Left lung (tissue), 10 donors: ENCODE results near the gene PTPRD. TPM values are rescaled to one million over a fixed set of nuclear protein-coding genes. Genes with fewer than 3 reads are reported as not detected.

Experiments
- ATAC-seq: fragments of 200-7000 bp; cut with Tn5 transposase; one replicate; pipeline ENCODE4 v1.9.1; 2020; ENCODE audit warnings: moderate library complexity
- DNase-seq, 4 donors: peaks; one replicate each; pipeline ENCODE4 v3.0.0-alpha.2; 2013 to 2020
- H3K27ac ChIP-seq, 2 donors: fragments of 200-600 bp; sonication (generic) in 1 of 2; one replicate each; pipeline versions ENCODE4 v1.5.0 to v1.8.0; 2020 to 2021
- H3K27me3 ChIP-seq, 2 donors: fragments of 200-600 bp; sonication (generic) in 1 of 2; one replicate each; pipeline versions ENCODE4 v1.5.0 to v1.8.0; 2020 to 2021
- H3K36me3 ChIP-seq, 2 donors: fragments of 200-600 bp; sonication (generic) in 1 of 2; one replicate each; pipeline versions ENCODE4 v1.5.0 to v1.8.0; 2020 to 2021
- H3K4me1 ChIP-seq, 2 donors: fragments of 200-600 bp; one replicate each; pipeline ENCODE4 v1.8.0; 2021
- H3K4me3 ChIP-seq, 2 donors: fragments of 200-600 bp; sonication (generic) in 1 of 2; one replicate each; pipeline versions ENCODE4 v1.5.0 to v1.8.0; 2020 to 2021; ENCODE audit warnings: mild to moderate bottlenecking in 1 of 2
- H3K9me3 ChIP-seq, 2 donors: fragments of 200-600 bp; sonication (generic) in 1 of 2; one replicate each; pipeline versions ENCODE4 v1.5.0 to v1.8.0; 2020 to 2021
- CTCF ChIP-seq, 2 donors: fragments of 200-600 bp; sonication (generic) in 1 of 2; IDR thresholded peaks; one replicate each; pipeline versions ENCODE4 v1.5.0 to v1.8.0; 2021; ENCODE audit warnings: antibody characterized with exemption in 2 of 2
- intact Hi-C, 2 donors: fragments of 100-400 bp; cut with DNase I; formaldehyde crosslinking; loops; one replicate each; pipeline versions ENCODE4 v1.11.2 to v1.14.2; 2022
- polyA plus RNA-seq, 6 donors: library from polyadenylated mRNA; unstranded; fragments of 120-200 nt; gene quantifications; one replicate each; pipeline ENCODE4 v1.2.1, GENCODE V29; 2013; ENCODE audit not compliant: insufficient read length in 6 of 6
- total RNA-seq, 2 donors: library from RNA; stranded (reverse); fragmentation: NEBNext Ultra II Directional; extraction: Animal tissue kit (Norgen Biotek cat#: 25700); gene quantifications; one replicate each; pipeline ENCODE4 v1.2.1, GENCODE V29; 2021
- donor health status: DM: no; HTN: yes; CAD: no.
- donor health status: DM: no; HTN: no; CAD: no.

Gene PTPRD
- total and polyA plus RNA-seq, 8 donors = 24.2 to 167 (median 139) TPM

- H3K27ac ChIP-seq = no peak overlapping the region
- H3K9me3 ChIP-seq = peaks cover 0 to 11% of the 10 kb centered on the region in 2 donors
- DNase-seq (no peak), ATAC-seq (no peak)
- H3K36me3 ChIP-seq = no peaks in the 10 kb centered on the region
- H3K4me3 ChIP-seq = no peak overlapping the region
- intact Hi-C loops = no loop called here
- no peaks in the 10 kb centered on the region for H3K27me3 ChIP-seq
- no peaks in the 10 kb centered on the region for H3K4me1 ChIP-seq
- TF ChIP-seq CTCF (IDR thresholded peaks at IDR 0.05) = no peak
These were observed 477.2 kb downstream of the PTPRD start for GRCh38 chr9:10135553-10135952.

GRCh38 chr9:10134266-10134665 lies 478.5 kb downstream of the PTPRD start:
- no peaks in the 10 kb centered on the region for H3K4me1 ChIP-seq
- H3K27me3 ChIP-seq = no peaks in the 10 kb centered on the region
- ATAC-seq (no peak), DNase-seq (no peak)
- intact Hi-C loops = no loop called here
- no peaks in the 10 kb centered on the region for H3K36me3 ChIP-seq
- no peak overlapping the region for H3K4me3 ChIP-seq
- no peak for TF ChIP-seq CTCF (IDR thresholded peaks at IDR 0.05)
- H3K9me3 ChIP-seq = peaks cover 0 to 8% of the 10 kb centered on the region in 2 donors
- no peak overlapping the region for H3K27ac ChIP-seq

DNA sequence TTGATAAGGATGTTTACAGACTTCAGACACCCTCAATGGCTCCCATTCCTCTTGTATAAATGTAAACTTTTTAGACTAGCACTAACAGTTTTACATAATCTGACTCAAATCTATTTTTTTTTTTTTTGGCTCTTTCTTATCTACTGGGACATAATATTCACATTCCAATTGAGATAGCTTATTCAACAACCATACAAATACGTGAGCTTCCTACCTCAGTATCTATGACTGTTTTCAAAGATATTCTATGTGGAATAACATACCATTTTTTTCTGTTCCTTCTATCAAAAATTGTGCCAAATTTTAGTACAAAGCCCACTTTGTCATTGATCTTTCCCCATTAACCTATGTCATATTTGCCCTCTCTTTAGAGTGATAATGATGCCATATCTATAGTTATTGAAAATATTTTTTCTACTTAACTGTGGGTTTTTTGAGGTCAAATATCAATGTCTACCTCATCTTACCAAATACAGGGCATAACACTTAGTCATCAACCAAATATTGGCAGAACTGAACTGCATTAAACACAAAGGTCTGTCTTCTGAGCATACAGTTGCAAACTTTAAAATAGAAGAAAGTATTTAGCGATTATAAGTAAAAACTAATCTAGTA lies 482.6 kb downstream of the PTPRD start:
- DNase-seq (no peak), ATAC-seq (no peak)
- TF ChIP-seq CTCF (IDR thresholded peaks at IDR 0.05) = no peak
- H3K9me3 ChIP-seq = peaks cover 0 to 11% of the 10 kb centered on the region in 2 donors
- no peaks in the 10 kb centered on the region for H3K36me3 ChIP-seq
- no peak overlapping the region for H3K4me3 ChIP-seq
- H3K27me3 ChIP-seq = no peaks in the 10 kb centered on the region
- no peaks in the 10 kb centered on the region for H3K4me1 ChIP-seq
- intact Hi-C loops = no loop called here
- no peak overlapping the region for H3K27ac ChIP-seq

DNA sequence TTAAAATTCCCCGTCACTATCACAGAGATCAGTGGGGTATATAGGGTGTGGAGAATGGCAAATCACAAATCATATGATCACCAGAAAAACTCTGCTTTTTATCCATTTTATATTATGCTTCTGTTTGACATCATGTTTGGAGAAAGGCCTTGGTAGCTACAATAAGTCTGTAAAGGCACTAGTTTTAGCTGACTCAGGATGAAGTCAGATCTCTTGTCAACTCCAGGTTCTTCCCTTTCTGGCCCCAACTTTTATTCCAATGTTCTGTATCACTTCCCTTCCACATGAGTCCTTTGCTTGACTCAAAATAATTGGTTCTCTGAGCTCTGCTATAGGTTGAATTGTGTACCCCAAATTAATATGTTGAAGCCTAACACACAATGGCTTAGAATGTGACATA lies 484.9 kb downstream of the PTPRD start:
- no peak overlapping the region for H3K4me3 ChIP-seq
- no peaks in the 10 kb centered on the region for H3K27me3 ChIP-seq
- H3K36me3 ChIP-seq = no peaks in the 10 kb centered on the region
- TF ChIP-seq CTCF (IDR thresholded peaks at IDR 0.05) = no peak
- DNase-seq = no peak
- no peaks in the 10 kb centered on the region for H3K4me1 ChIP-seq
- peaks cover 0 to 5% of the 10 kb centered on the region in 2 donors for H3K9me3 ChIP-seq
- intact Hi-C loops = no loop called here
- H3K27ac ChIP-seq = no peak overlapping the region
- no peak for ATAC-seq

DNA sequence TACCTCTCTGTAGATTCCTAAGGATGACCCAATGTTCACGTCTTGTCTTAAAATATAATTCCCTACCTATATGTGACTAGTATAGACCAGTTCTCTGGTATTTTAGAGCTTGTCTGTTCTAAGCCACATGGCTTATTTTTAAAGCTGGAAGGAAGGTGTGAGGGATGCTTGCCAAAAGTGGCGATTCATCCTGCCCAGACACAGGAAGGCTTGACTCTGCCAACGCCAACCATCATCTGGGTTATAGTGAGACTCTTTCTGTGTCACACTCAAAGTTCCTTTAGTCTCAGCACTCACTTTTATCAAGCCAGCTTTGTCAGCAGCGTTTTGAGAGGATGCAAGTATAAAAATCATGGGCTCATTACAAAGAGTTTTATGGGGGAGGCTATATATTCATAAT lies 500.0 kb downstream of the PTPRD start:
- no peak for ATAC-seq

More for the DNA sequence above, 500.0 kb downstream of the PTPRD start:
- TF ChIP-seq CTCF (IDR thresholded peaks at IDR 0.05) = no peak
- DNase-seq = no peak
- H3K27ac ChIP-seq = no peak overlapping the region
- H3K4me3 ChIP-seq = no peak overlapping the region
- H3K4me1 ChIP-seq = no peaks in the 10 kb centered on the region
- no peaks in the 10 kb centered on the region for H3K27me3 ChIP-seq
- intact Hi-C loops = no loop called here
- H3K36me3 ChIP-seq = no peaks in the 10 kb centered on the region
- H3K9me3 ChIP-seq = peaks cover 0 to 2% of the 10 kb centered on the region in 2 donors
